Measurements from ENCODE around the gene OR5AN1.
"Not testable (repeated sequence)": the region's sequence is repeated elsewhere in the genome, so short reads cannot be mapped to it uniquely, and the experiment has no call there.

OR5AN1 gene

DNA sequence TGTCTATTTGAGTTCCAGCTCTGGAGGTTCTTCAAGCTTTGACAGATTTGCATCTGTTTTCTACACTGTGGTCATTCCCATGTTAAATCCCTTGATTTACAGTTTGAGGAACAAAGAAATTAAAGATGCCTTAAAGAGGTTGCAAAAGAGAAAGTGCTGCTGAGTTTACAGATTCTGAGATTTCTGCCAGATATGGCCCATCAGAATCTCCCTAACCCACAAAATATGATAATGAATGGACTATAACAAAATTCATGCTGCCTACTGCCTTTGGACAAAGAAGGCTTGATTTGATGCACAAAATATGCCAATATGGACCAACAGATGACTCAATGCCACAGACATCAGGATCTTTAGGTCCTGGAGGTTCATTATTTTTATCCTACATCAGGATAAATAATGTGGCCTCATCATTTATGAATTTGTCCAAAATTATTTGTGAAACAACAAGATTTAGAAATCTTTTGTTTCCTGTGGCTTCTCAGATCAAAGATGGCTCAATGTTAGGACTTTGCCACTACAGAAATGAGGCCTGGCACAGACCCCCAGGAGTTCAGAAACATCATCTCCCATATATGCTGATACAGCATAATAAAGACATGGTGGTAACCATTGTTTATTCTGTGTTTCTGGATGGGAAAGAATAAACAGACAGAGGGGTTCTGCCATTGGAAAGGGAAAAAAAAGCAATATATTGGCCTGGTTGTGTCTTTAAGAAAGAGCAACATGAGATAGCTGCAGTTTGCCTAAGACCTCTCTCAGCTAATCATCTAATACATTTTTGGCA lies 6.7 kb downstream of the OR5AN1 start:
- no peak for DNase-seq (ENCODE audit: low spot score)
- TF ChIP-seq, protein P1, sequence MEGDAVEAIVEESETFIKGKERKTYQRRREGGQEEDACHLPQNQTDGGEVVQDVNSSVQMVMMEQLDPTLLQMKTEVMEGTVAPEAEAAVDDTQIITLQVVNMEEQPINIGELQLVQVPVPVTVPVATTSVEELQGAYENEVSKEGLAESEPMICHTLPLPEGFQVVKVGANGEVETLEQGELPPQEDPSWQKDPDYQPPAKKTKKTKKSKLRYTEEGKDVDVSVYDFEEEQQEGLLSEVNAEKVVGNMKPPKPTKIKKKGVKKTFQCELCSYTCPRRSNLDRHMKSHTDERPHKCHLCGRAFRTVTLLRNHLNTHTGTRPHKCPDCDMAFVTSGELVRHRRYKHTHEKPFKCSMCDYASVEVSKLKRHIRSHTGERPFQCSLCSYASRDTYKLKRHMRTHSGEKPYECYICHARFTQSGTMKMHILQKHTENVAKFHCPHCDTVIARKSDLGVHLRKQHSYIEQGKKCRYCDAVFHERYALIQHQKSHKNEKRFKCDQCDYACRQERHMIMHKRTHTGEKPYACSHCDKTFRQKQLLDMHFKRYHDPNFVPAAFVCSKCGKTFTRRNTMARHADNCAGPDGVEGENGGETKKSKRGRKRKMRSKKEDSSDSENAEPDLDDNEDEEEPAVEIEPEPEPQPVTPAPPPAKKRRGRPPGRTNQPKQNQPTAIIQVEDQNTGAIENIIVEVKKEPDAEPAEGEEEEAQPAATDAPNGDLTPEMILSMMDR (IDR thresholded peaks at IDR 0.05), result no peak
- Histone ChIP-seq H3K27ac (no peak overlapping the region), H3K4me3 (no peak overlapping the region)

DNA sequence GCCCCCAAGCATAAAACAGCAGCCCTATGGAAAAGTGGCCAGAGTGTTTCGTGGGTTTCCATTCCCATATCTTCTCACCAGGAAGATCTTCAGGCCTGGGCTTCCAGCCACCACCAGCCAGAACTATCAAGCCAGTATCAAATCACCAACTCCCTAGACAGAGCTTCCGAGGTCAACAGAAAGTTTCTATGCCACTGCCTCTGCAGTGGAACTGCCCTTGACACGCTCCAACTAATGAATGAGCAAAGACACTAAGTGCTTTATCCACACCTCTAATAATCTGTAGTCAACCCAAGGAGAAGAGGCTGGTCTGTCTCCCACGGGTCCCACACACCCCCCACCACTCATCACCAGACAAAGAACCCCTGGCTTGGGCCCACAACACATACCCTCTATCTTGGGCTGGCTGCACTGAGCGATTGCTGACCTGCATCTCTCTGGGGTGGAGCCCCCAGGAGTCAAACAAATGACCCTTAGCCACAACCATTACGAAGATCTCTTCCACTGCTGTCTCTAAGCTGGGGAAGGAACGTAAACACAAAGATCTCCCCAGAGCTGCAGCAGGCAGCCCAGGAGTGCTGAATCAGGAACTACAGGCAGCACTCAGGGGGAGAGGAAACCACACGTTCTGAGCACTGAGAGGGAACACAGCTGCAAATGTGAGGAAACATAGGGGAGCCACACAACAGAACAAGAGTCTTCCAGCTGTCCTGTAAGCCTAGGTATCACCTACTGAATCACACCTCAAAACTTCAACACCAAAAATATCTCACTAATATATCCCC lies 9.7 kb downstream of the OR5AN1 start:
- Histone ChIP-seq H3K27ac (peak overlapping the region in 1 of 2 donors; percentile 32), H3K4me3 (no peak overlapping the region)
- DNase-seq (ENCODE audit: low spot score), result no peak
- TF ChIP-seq, protein P1 (IDR thresholded peaks at IDR 0.05), result no peak

DNA sequence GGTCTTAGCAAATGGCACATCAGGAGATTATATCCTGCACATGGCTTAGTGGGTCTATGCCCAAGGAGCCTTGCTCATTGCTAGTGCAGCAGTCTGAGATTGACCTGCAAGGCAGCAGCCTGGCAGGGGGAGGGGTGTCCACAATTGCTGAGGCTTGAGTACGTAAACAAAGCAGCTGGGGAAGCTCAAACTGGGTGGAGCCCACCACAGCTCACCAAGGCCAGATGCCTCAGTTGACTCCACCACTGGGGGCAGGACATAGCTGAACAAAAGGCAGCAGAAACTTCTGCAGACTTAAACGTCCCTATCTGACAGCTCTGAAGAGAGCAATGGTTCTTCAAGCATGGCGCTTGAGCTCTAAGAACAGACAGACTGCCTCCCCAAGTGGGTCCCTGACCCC lies 13.6 kb downstream of the OR5AN1 start:
- not testable (repeated sequence) for H3K4me3 ChIP-seq; H3K27ac ChIP-seq; DNase-seq (ENCODE audit: low spot score)

DNA sequence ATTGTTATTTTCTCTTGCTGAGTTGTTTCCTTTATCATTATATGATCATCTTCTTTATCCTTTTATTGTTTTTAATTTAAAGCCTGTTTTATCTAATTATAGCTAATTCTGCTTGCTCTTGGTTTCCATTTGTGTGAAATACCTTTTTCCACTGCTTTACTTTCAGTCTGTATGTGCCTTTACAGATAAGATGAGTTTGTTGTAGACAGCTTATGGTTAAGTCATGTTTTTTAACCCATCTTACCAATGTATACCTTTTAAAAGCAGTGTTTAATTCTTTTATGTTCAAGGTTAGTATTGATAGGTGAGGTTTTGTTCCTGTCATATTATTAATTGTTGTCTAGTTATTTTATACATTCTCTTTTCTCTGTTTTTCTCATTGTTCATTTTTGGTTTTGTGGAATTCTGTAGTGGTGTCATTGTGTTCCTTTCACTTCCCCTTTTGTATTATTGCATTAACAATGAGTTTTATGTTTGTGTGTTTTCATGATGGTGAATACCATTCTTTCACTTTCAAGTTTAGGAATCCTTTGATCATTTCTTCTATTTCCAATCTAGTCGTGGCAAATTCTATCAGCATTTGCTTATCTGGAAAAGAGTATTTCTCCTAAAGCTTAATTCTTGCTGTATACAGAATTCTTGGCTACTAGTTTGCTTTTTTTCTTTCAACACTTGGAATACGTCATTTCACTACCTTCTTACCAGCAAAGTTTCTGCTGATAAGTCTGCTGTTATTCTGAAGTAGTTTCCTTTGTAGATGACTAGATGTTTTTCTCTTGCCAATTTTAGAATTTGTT lies 21.8 kb downstream of the OR5AN1 start:
- DNase-seq (ENCODE audit: low spot score), result no peak

DNA sequence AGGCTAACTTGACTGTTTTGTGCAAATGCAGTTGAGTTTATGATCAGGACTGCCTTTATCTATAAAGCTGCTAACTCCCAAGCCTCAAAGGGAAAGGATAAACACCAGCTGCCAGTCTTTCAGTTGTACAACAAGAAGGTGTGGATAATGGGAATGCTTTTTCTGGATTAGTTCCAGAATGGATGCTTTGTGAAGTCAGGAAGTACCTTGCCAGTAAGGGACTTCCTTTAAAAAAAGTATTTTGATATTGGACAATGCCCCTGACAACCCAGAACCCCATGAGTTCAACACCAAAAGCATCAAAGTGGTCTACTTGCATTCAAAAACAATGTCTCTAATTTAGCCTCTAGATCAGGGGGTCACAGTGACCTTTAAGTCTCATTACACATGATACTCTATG lies 35.5 kb downstream of the OR5AN1 start:
- Histone ChIP-seq H3K4me3 (no peak overlapping the region), H3K27ac (no peak overlapping the region)
- TF ChIP-seq, protein P1 (IDR thresholded peaks at IDR 0.05), result no peak
- no peak for DNase-seq (ENCODE audit: low spot score)

More for the DNA sequence above, 21.8 kb downstream of the OR5AN1 start:
- Histone ChIP-seq H3K4me3 (no peak overlapping the region), H3K27ac (no peak overlapping the region)
- TF ChIP-seq, protein P1 (IDR thresholded peaks at IDR 0.05), result no peak

DNA sequence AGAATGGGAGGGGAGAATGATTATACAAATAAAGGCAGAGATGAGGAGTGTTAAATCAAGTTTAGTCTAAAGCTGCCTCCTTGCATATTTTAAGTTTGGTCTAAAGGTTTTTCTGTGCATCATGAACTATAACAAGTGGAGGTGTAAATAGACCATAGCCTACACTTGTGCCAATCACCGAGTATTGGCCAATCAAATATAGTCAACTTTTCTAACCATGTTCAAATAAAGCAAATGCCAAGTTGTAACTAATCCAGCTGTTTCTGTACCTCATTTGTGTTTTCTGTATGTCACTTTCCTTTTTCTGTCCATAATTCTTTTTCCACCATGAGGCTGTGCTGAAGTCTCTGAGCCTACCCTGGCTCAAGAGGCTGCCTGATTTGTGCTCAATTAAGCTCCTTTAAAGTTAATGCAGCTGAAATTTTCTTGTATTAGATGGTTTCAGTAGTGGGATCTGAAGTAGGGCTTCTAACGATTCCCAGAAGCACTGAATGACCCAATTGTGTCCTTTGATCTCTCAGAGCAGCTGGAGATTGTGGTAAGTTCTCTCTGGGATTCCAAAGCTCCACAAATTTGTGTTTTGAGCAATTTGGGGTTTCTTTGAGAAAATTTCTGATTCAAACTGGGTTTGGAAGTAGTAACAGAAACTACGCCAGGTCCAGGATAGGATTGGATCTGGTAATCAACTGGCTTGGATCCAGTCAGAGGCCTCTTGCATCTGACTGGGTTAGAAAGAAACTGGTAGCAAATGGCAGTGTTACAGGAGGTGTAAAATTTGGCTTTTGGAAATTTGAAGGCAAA lies 42.0 kb downstream of the OR5AN1 start:
- no peak overlapping the region for H3K4me3 ChIP-seq
- DNase-seq (ENCODE audit: low spot score), result no peak
- TF ChIP-seq, protein P1 (IDR thresholded peaks at IDR 0.05), result no peak
- no peak overlapping the region for H3K27ac ChIP-seq

DNA sequence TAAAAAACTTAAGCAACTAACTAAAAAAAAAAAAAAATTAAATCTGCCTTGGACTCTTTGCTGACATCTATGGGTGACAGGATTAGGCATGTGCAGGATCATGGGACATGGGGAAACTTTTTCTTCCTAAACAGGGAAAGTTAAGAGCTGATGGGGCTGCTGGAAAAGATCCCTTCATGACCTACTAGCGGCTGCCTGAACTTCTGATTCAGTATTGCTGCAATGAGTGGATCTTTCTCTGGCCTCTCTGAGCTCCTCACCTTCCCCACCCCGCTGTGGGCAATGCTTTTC lies 42.5 kb downstream of the OR5AN1 start:
- no peak for DNase-seq (ENCODE audit: low spot score)
- Histone ChIP-seq H3K27ac (no peak overlapping the region), H3K4me3 (no peak overlapping the region)
- TF ChIP-seq, protein P1 (IDR thresholded peaks at IDR 0.05), result no peak

All from coronary artery (tissue), 2 donors.